Motor neuron (in vitro differentiated cells): ENCODE data around the gene ROPN1B. TPM values are rescaled to one million over a fixed set of nuclear protein-coding genes. Genes with fewer than 3 reads are reported as not detected.
A peak's percentile ranks its signal among the peaks of the same experiment; 100 is the strongest.
"Not testable (repeated sequence)": the region's sequence is repeated elsewhere in the genome, so short reads cannot be mapped to it uniquely, and the experiment has no call there.

Experiments
- ATAC-seq, 8 experiments: fragments of 200-7000 bp; cut with Tn5 transposase; replicated peaks in 6 of 8; 2 replicates each; pipeline ENCODE4 v1.8.0; 2021; ENCODE audit warnings: mild to moderate bottlenecking in 8 of 8, moderate library complexity in 8 of 8
- H3K27ac ChIP-seq, 2 donors: fragments of 250-450 bp; sonication (Bioruptor Pico); 2 replicates each; pipeline ENCODE4 v1.9.0; 2021; ENCODE audit warnings: antibody characterized with exemption in 2 of 2, mild to moderate bottlenecking in 2 of 2, moderate library complexity in 1 of 2
- H3K4me1 ChIP-seq, 2 donors: fragments of 250-450 bp; sonication (Bioruptor Pico); replicated peaks in 1 of 2; 2 replicates each; pipeline ENCODE4 v1.6.1; 2021; ENCODE audit warnings: antibody characterized with exemption in 2 of 2, mild to moderate bottlenecking in 2 of 2, moderate library complexity in 1 of 2
- H3K4me3 ChIP-seq, 5 donors: fragments of 250-450 bp; sonication (Bioruptor Pico); 2 replicates each; pipeline ENCODE4 v1.9.0; 2021; ENCODE audit warnings: antibody characterized with exemption in 5 of 5, mild to moderate bottlenecking in 5 of 5, moderate library complexity in 4 of 5
- WGBS, 10 experiments: fragments of 450-650 bp; shearing (Covaris generic); methylation state at CpG; one replicate each; pipeline ENCODE4 v1.0.0; 2022; 5-methylcytosine and 5-hydroxymethylcytosine counted together
- in situ Hi-C, 9 experiments: fragments of 400-800 bp; cut with MboI; loops; one replicate each; pipeline ENCODE4 v1.15.0; 2021; ENCODE audit warnings: low sequenced_read_pairs in 9 of 9, low pct_unique_long_range_greater_than_20kb in 2 of 9; ENCODE audit not compliant: unreplicated experiment in 9 of 9
- total RNA-seq, 8 experiments: library from RNA; unstranded; fragments of 300-600 nt; gene quantifications; 2 replicates each; pipeline versions ENCODE4 v1.2.3 to v1.2.4, GENCODE V29; 2022

ROPN1B gene
- total RNA-seq, 8 experiments from 2014 or later = 0.25 to 2.8 (median 0.98) TPM; not detected in 1

DNA sequence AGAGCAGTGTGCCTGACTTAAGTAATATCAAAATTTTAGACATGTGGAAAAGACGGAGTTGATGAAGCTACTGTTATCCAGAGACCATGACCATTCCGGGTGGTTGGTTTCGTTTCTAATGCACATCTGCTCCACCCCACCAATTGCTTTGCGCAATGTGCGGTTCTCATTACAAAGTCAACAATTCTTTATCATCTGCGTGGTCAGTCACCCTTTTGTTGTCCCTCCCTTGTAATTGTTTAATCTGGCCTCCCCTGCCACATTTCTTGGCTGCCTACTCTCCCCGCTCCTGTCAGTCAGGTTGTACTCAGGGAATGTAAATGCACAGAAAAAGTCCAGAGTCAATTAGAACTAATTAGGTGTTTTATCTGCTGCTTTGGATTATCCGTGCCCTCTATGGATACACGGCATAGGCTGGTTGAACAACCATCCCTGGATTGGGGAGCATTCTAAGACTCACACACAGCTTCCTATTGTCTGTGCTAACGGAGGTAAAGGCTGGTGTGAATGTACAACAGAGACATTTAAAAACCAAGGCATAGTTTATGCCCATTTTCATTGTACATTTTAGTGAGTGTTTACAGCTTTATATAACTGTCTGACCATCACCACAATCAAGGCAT is 33.6 kb upstream of the ROPN1B start:
- peak in 4 of 8 experiments; percentile 30 to 89 (median 52) for ATAC-seq
- H3K27ac ChIP-seq, H3K4me1 ChIP-seq, H3K4me3 ChIP-seq, in situ Hi-C loops: not testable (repeated sequence)
- WGBS, 10 experiments = 63 to 95% (median 69%) methylated on average over 3 to 10 of the region's 10 CpGs; no CpG with 5 or more reads in 1 of the 10 experiments

DNA sequence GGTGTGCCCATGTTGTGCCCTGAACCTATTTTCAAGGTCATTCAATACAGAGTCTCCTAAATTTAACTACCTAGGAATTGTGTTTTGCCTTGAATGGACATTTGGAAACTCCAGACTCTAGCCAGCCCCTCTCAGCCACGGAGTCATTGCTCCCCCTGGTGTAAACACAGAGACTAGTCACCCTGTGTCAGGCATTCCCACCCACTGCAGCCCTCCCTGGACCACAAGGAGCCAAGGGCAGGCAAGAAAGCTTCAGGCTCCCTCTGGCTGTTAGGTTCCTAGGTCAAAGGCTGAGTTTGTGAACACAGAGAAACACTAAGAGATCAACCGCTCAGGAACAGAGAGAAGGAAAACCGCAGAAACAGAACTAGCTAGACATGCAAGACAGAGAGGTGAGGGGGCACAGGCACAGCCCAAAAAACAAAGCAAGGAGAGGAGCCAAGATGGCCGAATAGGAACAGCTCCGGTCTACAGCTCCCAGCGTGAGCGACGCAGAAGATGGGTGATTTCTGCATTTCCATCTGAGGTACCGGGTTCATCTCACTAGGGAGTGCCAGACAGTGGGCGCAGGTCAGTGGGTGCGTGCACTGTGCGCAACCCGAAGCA is 32.7 kb upstream of the ROPN1B start:
- H3K4me1 ChIP-seq, H3K4me3 ChIP-seq, H3K27ac ChIP-seq, in situ Hi-C loops: not testable (repeated sequence)
- WGBS, 10 experiments = 60% methylated on average over 1 of the region's 13 CpGs; no CpG with 5 or more reads in 9 of the 10 experiments
- peak; percentile 55 to 98 (median 84) for ATAC-seq

DNA sequence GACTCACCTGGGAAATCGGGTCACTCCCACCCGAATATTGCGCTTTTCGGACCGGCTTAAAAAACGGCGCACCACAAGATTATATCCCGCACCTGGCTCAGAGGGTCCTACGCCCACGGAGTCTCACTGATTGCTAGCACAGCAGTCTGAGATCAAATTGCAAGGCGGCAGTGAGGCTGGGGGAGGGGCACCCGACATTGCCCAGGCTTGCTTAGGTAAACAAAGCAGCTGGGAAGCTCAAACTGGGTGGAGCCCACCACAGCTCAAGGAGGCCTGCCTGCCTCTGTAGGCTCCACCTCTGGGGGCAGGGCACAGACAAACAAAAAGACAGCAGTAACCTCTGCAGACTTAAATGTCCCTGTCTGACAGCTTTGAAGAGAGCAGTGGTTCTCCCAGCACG is 32.1 kb upstream of the ROPN1B start:
- in situ Hi-C loops, H3K27ac ChIP-seq, ATAC-seq, H3K4me1 ChIP-seq, H3K4me3 ChIP-seq: not testable (repeated sequence)
- no CpG with 5 or more reads among the region's 13 CpGs for WGBS, 10 experiments

DNA sequence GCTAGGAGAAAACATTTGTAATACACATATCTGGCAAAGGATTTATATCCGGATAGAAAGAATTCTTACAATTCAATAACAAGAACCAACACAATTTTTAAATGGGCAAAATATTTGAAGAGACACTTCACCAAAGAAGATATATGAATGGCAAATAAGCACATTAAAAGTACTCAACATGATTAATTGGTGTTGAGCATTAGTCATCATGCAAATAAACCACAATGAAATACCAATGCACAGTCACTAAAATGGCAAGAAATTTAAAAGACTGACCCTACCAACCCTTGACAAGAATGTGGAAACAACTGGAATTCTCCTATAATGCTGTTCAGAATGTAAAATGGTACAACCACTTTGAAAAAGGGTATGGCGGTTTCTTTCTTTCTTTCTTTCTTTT is 21.2 kb upstream of the ROPN1B start:
- peak in 2 of 8 experiments; percentile 55 to 56 for ATAC-seq
- H3K4me3 ChIP-seq, in situ Hi-C loops, H3K4me1 ChIP-seq, H3K27ac ChIP-seq: not testable (repeated sequence)
- WGBS, 10 experiments = 0 to 100% (median 86%) methylated on average over 1 to 2 of the region's 2 CpGs; no CpG with 5 or more reads in 5 of the 10 experiments

DNA sequence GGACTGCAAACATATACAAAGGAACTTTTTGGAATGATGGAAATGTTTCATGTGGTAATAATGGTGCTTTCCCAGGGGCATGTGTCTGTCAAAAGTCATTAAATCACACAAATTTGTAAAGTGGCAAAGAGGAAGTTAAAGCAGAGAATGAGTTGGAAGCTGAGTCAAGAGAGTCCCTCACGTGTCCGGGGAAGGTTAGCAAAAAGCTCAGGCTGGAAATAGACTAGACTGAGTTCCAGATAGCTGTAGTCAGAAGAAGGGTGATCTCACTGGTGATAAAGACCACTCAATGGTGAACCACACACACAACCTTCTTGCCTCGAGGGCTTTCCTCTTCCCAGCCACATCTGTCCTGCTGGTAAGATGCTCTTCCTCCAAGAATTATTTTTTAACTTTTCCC is 20.1 kb upstream of the ROPN1B start:
- H3K4me1 ChIP-seq, in situ Hi-C loops, H3K4me3 ChIP-seq, H3K27ac ChIP-seq, ATAC-seq: not testable (repeated sequence)
- WGBS, 10 experiments = 0 to 100% (median 65%) methylated on average over 1 to 3 of the region's 3 CpGs; no CpG with 5 or more reads in 6 of the 10 experiments

DNA sequence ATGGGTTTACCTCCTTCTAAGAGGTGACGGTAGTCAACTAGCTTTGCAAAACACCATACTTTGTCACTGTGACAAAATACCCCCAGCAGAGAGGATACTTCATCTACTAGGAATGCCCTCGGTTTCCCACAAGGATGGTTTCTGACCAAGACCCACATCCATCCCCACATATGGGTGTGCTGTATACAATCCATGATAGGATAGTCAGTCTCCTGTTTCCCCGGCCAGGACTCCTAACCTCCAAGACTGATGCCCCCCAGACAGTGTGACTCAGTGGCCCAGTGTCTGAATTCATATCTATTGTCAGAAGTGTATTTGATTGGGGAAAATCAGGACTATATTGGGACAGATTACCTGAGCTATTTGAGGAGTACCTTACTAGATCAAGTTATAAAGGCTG is 17.8 kb upstream of the ROPN1B start:
- not testable (repeated sequence) for ATAC-seq

DNA sequence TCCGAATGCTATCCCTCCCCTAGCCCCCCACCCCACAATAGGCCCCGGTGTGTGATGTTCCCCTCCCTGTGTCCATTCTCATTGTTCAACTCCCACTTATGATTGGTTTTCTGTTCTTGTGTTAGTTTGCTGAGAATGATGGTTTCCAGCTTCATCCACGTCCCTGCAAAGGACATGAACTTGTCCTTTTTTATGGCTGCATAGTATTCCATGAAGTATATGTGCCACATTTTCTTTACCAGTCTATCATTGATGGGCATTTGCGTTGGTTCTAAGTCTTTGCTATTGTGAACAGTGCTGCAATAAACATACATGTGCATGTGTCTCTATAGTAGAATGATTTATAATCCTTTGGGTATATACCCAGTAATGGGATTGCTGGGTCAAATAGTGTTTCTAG is 12.0 kb upstream of the ROPN1B start:
- in situ Hi-C loops = loop anchor here in 1 of 9 experiments (25.0 kb wide), 1 partner anchor 255 kb away; no protein-coding TSS in a partner anchor
- H3K4me3 ChIP-seq, ATAC-seq, H3K4me1 ChIP-seq, H3K27ac ChIP-seq: not testable (repeated sequence)
- WGBS, 10 experiments = 89% methylated on average over 1 of the region's 4 CpGs; no CpG with 5 or more reads in 9 of the 10 experiments

More for the DNA sequence above, 17.8 kb upstream of the ROPN1B start:
- in situ Hi-C loops = loop anchor here in 1 of 9 experiments (25.0 kb wide), 1 partner anchor 261 kb away; no protein-coding TSS in a partner anchor
- not testable (repeated sequence) for H3K4me3 ChIP-seq, H3K4me1 ChIP-seq, H3K27ac ChIP-seq
- 0 to 100% (median 91%) methylated on average over 1 to 2 of the region's 3 CpGs; no CpG with 5 or more reads in 4 of the 10 experiments for WGBS, 10 experiments

DNA sequence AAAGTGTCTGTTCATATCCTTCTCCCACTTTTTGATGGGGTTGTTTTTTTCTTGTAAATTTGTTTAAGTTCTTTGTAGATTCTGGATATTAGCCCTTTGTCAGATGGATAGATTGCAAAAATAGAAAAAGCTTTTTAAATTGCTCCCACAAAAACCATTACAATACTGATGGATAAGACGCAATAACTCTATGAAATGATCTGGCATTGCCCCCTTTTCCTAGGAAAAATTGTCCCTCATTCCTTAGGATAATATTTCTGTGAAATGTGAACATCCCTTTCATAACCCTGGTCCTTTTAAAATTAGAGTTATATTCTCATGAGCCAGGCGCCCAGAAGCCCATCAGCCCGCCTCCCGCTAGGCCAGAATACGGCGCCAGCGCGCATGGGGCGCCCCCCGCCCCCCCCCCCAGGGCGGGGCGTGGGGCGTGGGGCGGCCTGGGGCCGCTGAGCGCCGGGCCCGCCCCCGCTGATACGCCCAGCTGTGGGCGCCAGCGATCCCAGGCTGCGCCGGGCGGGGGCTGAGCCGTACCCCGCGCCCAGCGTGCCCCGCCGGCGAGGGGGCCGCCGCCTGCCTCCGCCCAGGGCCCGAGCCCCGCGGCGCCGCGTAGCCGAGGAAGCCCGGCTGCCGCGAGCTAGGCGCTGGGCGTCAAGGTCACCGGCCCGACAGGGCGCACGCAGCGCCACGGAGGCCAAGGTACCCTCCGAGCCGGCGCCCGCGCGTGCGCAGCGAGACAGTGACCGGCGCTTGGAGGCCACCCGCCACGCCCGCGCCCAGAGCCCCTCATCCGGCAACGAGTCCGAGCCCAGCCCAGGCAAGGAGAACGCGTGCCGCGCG is 11.1 kb upstream of the ROPN1B start:
- Histone ChIP-seq H3K27ac (no peak overlapping the region), H3K4me1 (no peaks in the 10 kb centered on the region), H3K4me3 (peak overlapping the region in 2 of 5 donors; percentile 5 to 17)
- 30 to 100% (median 63%) methylated on average over 1 to 9 of the region's 75 CpGs; no CpG with 5 or more reads in 4 of the 10 experiments for WGBS, 10 experiments
- ATAC-seq = peak in 5 of 8 experiments; percentile 24 to 67 (median 54)
- in situ Hi-C loops = loop anchor here in 1 of 9 experiments (25.0 kb wide), 1 partner anchor 254 kb away; no protein-coding TSS in a partner anchor

DNA sequence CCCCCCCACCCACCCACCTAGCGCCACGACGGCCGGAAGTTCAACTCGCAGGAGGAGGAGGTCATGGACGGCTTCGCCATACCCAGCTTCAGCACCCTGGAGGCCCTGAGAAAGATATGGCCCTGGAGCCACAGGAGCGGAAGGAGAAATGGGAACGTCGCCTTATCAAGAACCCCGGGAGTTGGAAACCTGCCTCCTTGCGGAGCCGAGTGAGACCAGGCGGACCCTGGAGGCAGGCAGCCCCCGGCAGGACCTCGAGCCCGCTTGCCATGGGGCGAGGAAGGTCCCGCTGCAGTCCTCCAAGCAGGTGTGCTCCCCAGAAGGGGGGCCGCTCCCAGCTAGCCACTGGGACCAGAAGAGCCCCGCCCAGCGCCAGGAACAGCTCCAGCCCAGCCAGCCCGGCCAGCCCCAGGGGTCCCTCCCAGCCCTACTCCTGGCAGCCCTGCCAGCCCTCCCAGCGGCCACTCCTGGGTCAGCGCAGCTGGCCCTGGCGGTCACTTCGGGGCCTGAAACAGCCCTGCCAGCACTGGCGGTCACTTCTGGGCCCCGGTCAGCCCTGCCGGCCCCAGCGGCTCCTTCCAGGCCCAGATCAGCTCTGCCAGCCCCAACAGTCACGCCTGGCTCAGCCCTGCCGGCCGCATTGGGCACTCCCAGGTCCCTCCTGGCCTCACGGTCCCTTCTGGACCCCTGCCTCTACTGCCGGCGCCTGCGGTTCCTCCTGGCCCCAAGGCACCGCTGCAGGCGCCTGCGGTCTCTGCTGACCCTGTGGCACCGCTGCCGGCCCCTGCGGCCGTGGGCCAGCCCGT is 10.3 kb upstream of the ROPN1B start:
- Histone ChIP-seq H3K4me3 (no peak overlapping the region), H3K4me1 (no peaks in the 10 kb centered on the region), H3K27ac (no peak overlapping the region)
- peak in 1 of 8 experiments; percentile 15 for ATAC-seq
- WGBS, 10 experiments = 90 to 100% (median 95%) methylated on average over 1 to 9 of the region's 46 CpGs; no CpG with 5 or more reads in 7 of the 10 experiments
- in situ Hi-C loops = loop anchor here in 1 of 9 experiments (25.0 kb wide), 1 partner anchor 254 kb away; no protein-coding TSS in a partner anchor

DNA sequence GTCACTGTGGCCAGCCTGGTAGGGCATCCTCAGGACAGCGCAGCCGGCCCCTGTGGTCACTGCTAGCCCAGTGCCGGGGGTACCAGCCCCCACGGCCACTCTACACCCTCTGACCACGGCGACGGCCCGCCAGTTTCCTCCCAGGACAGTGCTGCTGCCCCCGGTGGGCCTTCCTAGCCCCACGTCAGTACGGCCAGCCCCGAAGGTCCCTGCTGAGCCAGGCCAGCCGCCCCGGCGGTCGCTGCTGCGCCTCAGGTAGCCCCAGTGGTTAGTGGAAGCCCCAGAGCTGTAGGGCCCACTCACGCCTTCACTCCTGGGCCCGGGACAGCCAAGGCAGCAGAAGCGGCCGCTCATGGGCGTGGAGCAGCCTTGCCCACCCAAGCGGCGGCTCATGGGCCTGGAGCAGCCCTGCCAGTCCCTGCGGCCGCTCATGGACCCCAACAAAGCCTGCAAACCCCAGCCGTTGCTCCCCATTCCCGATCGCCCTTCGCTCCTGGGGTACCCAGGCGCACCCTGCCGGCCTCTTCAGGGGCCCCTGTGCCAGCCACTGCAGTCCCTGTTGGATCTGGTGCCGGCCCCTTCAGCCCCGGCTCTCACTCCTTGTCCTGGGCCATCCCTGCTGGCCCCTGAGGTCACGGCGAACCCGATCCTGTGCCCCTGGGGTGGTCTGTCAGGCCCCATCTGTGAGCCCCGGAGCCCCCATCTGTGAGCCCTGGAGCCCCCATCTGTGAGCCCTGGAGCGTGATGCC is 9.5 kb upstream of the ROPN1B start:
- no peak for ATAC-seq
- H3K4me3 ChIP-seq = no peak overlapping the region
- in situ Hi-C loops = loop anchor here in 1 of 9 experiments (25.0 kb wide), 1 partner anchor 253 kb away; no protein-coding TSS in a partner anchor
- 60 to 92% (median 88%) methylated on average over 2 to 14 of the region's 39 CpGs; no CpG with 5 or more reads in 5 of the 10 experiments for WGBS, 10 experiments
- H3K4me1 ChIP-seq = no peaks in the 10 kb centered on the region
- H3K27ac ChIP-seq = no peak overlapping the region

DNA sequence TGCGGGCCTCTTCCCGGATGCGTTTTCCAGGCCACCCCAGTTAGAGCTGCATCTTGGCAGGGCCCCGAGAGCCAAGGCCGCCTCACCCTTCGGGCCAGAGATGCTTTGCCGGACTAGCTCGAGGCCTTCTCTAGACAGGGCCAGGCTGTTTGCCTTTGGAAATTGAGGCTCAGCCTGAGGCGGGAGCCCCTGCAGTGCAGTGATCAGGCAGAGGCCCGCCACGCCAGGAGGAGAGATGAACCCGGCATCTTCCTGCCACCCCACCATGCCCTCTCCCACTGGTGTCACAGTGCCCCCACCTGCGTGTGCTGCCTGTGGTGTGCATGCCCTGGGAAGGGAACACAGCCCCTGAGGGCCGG is 8.9 kb upstream of the ROPN1B start:
- Histone ChIP-seq H3K27ac (no peak overlapping the region), H3K4me1 (no peaks in the 10 kb centered on the region), H3K4me3 (no peak overlapping the region)
- WGBS, 10 experiments = 90 to 100% (median 97%) methylated on average over 1 to 3 of the region's 14 CpGs; no CpG with 5 or more reads in 6 of the 10 experiments
- no peak for ATAC-seq
- in situ Hi-C loops = loop anchor here in 1 of 9 experiments (25.0 kb wide), 1 partner anchor 252 kb away; no protein-coding TSS in a partner anchor
